ENCODE measurements around the gene SESN1.
"Not testable (repeated sequence)": the region's sequence is repeated elsewhere in the genome, so short reads cannot be mapped to it uniquely, and the experiment has no call there.

The SESN1 gene

DNA sequence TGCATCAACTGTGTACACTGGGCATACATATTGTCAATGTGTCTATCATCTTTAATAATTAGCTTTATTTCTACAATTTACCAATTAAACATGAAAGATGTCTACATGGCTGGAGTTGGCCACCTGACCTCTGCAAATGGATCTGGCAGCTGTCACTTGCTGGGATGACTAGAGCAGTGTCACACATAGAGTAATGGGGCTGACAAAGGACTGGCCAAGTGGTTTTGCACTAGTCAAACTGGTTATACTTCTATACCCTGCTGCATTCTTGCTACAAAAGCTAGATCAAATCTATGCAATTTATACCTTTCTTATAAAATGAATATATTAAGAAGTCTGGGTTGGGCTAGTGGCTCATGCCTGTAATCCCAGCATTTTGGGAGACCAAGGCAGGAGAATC is 99.3 kb downstream of the SESN1 start:
- no peak for DNase-seq

DNA sequence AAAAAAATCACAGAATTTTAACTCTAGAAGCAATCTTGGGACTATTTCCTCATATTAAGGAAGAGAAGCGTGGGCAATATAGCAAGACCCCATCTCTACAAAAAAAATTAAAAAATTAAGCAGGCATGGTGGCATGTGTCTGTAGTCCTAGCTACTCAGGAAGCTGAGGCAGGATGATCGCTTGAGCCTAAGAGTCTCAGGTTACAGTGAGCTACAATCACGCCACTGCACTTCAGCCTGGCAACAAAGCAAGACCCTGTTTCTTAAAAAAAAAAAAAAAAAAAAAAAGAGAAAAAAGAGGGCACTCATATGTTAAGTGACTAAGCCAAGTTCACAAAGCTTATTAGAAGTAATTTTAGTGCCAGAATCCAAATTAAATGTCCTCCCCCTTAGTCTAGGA is 100.8 kb downstream of the SESN1 start:
- no peak for DNase-seq

DNA sequence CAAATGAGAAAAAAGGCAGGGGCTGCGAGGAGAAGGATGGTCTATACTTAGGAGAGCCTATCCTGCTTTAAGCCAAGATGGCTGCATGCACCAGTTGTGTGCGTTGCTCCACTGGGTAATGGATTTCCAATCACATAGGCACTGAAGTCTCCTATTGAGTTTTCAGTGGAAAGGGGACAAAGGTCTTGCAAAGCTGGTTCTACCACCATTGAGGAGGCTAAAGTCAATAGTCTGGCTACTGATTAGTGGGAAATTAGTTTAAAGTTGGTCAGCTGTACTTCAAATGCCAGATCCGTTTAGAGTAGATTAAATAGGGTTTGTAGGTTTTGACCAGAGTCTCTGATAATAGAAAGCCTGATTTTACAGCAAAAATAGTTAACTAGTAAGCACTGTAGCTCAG is 104.9 kb downstream of the SESN1 start:
- DNase-seq = no peak

DNA sequence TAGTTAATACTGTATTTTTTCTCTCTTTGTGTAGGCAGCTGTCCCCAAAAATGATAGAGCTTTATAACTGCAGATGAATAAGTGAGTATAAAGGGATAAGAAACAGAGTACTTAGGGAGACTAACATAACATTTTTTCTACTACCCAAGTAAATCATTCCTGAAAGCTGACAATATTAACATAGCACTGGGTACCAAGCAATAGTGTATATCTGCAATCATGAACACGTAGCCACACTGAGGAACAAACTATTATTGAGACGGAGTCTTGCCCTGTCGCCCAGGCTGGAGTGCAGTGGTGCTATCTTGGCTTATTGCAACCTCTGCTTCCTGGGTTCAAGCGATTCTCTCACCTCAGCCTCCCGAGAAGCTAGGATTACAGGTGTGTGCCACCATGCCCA is 105.9 kb downstream of the SESN1 start:
- no peak for DNase-seq

DNA sequence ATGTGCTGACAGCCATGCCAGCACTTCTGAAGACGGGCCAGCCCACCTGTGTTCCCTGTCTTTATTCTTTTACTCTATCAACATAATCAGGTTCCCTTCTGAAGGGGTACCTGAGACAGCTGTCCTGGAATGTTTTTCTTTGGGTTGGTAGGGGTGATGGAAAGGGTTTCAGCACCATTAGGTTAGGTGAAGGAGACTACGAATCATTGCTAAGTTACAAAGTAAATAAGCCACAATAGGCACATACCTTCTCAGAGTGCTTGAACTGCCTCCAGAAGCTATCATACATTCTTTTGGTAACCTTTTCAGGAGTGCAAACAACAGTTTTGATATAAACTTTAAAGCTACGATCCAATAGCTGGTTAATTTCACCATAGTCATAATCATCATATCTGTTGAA is 106.3 kb downstream of the SESN1 start:
- no peak for DNase-seq

DNA sequence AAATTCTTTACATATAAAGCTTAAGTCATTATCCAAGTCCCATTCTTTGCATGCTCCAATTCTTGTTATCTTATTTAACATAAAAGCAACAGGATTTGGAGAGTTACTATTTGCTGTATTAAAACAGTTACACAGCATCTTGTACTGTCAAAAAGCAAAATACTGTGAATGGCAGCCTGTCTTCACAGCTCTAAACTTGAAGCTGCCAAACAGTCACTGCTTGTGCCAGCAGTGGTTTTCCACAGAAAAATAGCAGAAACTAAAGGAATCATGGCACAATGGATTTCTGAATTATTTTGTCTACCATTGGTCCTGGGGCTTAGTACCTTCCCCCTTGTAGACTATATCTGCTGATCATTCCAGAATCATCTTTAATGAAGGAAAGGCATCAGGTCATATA is 107.5 kb downstream of the SESN1 start:
- no peak for DNase-seq

DNA sequence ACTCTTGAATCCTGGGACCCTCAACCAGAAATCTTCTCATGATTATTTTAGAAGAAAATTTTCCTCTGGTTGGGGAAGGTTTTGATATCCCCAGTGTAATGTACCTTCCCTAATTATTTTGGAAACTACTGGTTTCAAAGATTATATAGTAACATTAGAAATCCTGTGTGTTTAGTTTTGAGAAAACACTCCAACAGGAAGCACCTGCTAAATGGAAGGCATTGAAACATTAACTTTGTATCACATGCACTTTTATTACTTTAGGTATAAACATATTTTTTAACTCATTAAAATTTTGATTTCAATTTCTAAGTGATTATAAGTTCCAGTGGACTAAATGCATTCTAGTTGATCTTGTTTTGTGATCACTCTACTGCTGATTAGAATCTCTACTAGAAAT is 109.3 kb downstream of the SESN1 start:
- no peak for DNase-seq

DNA sequence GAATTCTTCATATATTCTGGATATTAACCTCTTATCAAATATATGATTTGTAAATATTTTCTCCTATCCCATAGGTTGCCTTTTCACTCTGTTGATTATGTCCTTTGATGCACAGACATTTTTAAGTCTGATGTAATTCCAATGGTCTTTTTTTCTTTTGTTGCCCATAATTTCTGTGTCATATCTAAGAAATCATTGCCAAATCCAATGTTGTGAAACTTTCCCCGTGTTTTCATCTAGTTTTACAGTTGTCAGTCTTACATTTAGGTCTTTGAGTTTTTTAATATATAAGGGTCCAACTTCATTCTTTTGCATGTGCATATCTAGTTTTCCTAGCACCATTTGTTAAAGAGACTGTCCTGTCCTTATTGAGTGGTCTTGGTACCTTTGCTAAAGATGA is 111.5 kb downstream of the SESN1 start:
- no peak for DNase-seq

DNA sequence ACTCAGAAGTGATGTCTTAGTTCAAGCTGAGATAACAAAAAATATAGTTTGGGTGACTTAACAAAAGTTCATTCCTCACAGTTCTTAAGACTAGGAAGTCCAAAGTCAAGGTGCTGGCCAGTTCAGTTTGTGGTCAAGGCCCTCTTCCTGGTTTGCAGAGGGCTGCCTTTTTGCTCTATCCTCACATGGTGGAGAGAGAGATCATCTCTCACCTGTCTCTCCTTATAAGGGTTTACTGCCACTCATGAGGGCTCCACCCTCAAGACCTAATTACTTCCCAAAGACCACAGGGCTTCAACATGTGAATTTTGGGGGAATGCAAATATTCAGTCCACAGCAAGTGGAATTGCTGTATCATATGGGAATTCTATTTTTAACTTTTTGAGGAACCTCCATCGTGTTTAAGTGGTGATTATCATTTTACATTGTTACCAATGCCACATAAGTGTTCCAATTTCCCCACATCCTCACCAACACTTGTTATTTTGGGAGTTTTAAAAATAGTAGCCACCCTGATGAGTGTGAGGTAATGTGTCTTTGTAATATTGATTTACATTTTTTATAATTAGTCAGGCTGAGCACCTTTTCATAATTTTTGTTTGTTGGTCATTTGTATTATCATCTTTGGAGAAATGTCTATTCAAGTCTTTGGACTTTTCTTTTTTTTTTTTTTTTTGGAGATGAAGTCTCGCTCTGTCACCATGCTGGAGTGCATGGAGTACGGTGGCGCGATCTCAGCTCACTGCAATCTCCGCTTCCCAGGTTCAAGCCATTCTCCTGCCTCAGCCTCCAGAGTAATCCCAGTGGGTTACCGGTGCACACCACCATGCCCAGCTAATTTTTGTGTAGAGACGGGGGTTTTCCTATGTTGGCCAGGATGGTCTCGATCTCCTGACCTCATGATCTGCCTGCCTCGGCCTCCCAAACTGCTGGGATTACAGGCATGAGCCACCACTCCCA is 112.2 kb downstream of the SESN1 start:
- no peak for DNase-seq

DNA sequence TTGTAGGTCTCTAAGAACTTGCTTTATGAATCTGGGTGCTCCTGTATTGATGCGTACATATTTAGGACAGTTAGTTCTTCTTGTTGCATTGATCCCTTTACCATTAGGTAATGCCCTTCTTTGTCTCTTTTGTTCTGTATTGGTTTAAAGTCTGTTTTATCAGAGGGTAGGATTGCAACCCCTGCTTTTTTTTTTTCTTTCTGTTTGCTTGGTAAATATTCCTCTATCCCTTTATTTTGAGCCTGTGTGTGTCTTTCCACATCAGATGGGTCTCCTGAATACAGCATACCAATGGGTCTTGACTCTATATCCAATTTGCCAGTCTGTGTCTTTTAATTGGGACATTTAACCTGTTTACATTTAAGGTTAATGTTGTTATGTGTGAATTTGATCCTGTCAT is 116.0 kb downstream of the SESN1 start:
- DNase-seq = not testable (repeated sequence)

DNA sequence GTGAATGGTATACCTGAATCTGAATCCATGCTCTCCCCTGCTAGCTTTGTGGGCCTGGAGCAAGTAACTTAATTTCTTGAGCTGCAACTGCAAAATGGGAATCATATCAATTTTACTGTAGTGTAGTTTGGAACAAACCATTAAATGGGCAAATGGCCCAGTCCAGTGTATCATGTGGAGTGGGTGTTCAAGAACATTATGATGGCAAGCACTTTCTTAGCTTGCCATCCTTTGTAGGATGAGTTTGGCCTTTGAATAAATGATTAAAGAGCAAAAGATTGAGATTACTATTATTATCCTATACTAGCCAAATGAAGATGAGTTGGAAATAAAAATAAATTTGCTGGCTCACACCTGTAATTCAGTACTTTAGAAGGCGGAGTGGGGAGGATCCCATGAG is 120.4 kb downstream of the SESN1 start:
- no peak for DNase-seq

DNA sequence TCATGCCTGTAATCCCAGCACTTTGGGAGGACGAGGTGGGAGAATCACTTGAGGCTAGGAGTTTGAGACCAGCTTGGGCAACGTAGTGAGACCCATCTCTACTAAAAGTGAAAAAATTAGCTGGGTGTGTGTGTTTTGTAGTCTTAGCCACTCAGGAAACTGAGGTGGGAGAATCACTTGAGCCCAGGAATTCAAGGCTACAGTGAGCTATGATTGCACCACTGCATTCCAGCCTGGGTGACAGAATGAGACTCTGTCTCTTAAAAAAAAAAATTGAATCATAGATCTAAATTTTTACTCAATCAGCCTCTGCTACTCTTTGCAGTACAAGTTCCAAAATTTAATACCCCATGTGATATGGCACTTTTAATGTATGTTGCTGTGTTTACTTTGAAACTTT is 124.9 kb downstream of the SESN1 start:
- no peak for DNase-seq

DNA sequence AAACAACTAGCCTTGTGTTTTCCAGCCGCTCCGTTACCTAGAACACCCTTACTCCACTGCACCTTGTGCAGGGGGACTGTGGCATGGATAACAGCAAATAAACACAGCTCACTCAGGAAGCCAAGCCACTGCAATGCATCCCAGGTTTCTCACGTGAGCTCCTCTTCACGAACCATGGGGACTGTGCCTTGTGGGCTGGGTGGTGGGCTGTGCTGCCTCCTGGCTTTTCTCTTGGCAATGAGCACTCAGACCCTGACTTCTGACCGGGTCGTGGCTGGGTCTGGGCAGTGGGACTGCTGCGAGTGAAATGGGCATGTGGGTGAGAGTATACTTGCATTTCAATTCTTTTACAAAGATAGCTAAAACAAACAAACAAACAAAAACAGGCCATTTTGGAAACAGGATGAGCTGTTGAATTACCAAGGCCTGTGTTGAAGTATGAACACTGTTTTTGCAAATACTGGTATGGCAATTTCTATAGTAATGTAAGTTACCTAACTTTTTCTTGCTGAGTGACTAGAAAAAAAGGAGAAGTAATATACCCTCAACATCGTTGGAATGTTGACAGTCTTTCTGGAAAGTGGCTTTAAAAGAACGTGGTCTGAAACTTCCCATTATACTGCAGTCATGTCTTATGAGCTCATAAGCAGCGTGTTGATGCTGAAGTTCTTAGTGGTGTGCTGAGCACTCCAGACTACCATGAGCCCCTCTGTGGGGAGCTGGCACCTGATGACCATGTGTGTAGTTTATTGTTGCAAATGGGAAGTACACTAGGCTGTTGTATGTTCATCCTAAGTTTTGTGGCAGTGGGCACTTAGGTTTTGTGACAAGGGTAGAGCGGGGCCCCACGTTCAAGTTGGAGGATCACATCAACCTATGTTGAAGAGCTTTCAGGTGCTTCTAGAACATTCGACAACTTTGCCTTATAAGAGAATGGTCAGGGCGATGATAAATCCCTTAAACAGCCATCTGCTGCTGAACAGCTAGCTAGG is 126.0 kb downstream of the SESN1 start:
- no peak for DNase-seq

DNA sequence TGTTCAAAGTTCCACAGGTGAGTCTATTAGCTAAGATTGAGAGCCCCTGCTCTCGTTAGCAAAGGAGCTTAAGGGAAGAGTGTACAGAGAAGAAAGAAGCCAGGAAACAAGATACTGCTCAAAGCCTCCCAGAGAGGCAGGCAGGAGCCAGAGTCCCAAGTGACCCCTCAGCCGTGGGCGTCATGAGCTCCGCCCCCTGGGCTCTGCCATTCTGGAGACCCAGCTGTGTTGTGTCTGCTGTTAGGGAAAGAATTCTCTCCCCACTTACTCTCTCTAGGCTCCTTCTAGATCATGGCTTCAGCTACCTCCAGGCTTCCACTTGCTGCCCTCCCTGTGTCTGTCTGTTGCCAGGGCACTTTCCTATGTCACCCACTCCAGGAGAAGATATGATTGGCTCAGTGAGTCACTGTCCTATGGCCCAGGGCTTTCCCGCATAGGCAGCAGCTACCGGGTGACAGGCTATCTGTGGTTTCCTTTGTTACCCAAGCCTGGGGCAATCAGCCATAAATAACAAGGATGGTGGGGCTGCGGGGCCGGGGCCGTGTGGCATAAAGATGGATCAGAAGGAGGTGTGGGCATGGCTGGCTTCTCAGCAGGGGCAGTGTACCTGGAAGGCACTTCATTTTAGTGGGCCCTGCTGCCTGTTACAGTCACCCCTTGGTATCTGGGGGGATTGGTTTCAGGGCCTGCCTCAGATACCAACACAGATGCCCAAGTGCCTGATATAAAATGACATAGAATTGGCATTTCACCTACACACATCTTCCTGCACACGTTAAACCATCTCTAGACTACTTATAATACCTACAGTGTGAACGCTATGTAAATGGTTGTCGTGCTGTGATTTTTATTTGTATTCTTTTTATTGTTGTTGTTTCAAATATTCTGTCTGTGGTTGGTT is 127.5 kb downstream of the SESN1 start:
- no peak for DNase-seq

DNA sequence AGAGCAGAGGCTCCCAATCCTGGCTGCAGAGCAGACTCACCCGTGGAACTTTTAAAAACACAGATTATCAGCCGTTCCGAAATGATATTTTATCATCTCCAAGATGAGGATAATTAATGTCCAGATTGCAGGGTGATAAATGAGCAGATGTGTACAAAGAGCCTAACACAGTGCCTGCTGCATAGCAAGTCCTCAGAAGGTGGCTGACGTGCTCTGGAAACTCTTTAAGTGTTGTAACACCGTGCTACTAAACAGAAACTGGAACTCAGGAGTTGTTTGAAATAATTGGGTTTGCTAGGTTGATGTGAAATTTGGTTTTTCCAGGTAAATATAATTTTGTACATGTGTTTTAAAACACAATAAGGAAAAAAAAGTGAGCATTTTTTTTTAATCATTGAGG is 128.4 kb downstream of the SESN1 start:
- DNase-seq = no peak

DNA sequence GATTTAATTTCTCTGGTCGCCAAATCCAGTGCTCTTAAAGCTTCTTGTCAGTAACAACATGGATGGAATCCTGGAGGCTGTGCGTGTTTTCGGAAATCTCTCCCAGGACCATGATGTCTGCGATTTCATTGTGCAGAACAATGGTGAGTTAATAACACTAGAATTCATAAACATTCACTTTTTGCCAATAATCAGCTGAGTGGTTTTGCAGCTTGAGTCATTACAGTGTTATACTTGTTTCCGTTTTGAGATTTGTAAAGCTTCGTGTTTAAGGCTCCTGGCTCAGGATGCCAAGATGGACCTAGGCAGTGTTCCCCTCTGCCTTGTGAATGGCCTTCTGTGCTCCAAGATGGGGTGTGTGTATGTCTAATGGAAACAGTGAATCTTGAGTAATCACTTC is 132.7 kb downstream of the SESN1 start:
- no peak for DNase-seq

DNA sequence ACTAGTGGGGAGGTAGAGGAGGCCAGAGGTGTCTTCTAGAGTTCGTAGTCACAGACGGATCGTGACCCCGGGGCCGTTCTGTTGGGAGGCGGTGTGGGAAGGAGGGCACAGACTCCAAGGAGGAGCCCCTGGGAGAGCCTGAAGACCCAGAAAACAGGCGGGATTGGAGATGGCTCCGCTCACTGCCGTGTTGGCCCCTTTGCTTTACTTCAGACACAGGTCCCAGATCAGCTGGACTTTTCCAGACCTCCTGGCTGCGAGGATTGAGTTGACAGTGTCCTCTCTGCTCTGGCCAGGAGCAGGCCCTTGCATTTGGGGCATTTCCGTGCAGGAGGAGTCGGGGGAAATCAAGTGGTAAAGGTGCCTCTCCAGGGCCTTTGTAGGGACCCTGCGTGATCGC is 133.6 kb downstream of the SESN1 start:
- DNase-seq = no peak

DNA sequence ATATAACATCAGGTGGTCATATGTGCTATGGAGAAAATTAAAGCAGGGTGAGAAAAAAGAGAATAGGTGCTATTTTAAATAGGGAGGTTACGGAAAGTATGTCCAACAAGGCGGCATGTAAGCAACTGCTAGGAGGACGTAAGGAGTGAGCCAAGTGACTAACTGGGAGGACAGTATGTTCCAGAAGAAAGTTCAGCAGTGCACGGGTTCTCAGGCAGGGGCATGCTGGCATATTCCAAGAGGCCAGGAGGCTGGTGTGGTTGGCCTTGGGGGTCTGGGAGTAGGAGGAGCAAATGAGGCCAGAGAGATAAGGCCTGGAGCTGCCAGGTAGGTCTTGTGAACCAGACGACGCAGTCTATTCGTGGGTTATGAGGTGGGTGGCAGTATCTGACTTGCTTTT is 134.0 kb downstream of the SESN1 start:
- DNase-seq = no peak

DNA sequence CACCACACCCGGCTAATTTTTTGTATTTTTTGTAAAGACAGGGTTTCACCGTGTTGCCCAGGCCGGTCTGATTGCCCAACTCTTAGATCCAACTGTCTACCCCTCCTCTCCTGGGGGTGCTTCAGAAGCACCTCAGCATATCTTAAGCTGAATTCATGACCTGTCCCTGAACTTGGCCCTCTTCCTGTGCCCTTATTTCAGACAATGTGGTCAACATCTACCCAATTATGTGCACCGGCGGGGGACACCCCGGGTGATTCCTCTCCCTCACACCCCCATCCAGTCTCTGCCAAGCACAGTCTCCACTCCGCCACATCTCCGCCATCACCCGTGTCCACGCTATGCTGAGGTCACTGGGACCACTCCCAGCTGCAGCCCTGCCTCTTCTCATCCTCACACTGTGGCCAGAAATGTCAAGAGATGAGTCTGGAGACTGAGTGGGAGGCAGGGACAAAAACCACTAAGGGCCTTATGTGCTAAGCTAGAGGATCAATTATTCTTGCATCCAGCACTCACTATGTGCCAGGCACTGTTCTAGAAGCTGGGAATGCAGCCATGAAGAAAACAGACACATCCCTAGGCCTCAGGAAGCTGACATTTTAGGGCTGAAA is 134.6 kb downstream of the SESN1 start:
- DNase-seq = no peak

DNA sequence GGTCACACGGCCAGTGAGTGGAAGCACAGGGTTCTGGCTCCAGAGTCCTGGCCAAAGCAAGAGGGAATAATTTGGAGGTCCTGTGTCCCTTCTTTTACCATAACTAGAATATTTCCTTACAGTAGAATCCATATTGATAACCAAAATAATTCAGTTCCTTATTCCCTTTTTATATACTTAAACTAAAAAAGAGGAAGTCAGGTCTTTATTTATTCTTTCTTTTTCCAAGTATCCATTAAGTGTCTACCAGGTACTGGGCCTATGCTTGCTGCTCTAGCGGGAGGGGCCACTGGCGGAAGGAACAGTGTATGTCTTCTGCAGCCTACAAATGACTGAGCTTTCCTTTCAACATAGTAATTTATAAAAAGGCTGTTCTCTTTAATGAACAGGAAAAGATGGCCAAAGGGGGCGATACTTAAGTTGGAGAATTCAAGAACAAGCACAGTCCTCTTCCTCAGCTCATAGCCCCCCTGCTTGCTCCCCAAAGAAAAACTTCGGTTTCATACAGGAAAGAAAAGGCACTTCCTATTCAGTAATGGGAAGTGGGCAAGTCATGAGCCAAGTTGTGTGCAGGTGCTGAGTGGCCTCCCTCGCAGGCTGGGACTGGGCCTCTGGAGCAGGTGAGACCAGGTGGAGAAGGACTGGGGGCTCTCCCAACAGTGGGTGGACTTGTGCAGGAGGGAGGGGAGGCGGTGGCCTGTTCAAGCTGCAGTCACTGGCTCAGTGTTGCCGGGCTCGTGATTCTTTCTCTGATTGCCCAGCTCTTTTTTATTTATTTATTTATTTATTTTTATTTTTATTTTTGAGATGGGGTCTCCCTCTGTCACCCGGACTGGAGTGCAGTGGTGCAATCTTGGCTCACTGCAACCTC is 135.5 kb downstream of the SESN1 start:
- peak; percentile 32 for DNase-seq

DNA sequence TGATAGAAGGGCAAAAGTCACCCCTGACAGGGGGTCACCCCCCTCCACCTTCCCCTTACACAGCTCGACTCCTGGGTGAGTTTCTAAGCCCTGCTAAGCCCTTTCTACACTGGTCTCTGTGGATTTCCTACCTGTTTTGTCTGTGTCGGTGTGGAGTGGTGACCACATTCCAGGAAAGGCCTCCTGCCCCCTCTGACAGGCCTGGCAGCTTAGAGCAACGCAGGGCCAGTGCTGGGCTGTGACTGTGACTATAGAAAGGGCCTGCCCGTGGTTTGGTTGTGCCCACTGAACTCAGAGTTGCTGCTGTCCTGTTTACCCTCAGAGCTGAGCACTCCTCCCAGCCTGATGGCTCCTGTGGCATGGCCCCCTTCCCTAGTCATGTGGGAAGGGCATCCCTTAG is 137.4 kb downstream of the SESN1 start:
- DNase-seq = no peak

Measured in RPMI8226 (cell line).